Loucy (cell line): Measurements from ENCODE around the gene PRKCE.

Source experiments
- H2AFZ ChIP-seq: fragments of 200-600 bp; sonication (generic); 2 replicates; pipeline ENCODE4 v1.6.0; 2016; ENCODE audit warnings: antibody characterized with exemption, mild to moderate bottlenecking, low read length, moderate library complexity
- H3F3A ChIP-seq: fragments of 200-600 bp; 2 replicates; pipeline ENCODE4 v1.6.0; 2016; ENCODE audit warnings: antibody characterized with exemption, low read depth, mild to moderate bottlenecking
- H3K27me3 ChIP-seq: fragments of 200-600 bp; sonication (generic); 2 replicates; pipeline ENCODE4 v1.6.1; 2014; ENCODE audit warnings: low read length, mild to moderate bottlenecking; ENCODE audit not compliant: insufficient read depth, poor library complexity, severe bottlenecking
- H3K36me3 ChIP-seq: fragments of 200-600 bp; sonication (generic); 2 replicates; pipeline ENCODE4 v1.6.1; 2016; ENCODE audit warnings: low read length; ENCODE audit not compliant: insufficient read depth
- H3K4me1 ChIP-seq: fragments of 200-600 bp; sonication (generic); 2 replicates; pipeline ENCODE4 v1.5.1; 2014; ENCODE audit warnings: low read length, mild to moderate bottlenecking; ENCODE audit not compliant: insufficient read depth, poor library complexity, severe bottlenecking
- H3K4me2 ChIP-seq: fragments of 200-600 bp; sonication (generic); 2 replicates; pipeline ENCODE4 v1.6.0; 2014; ENCODE audit warnings: antibody characterized with exemption, low read length, low read depth, mild to moderate bottlenecking; ENCODE audit not compliant: poor library complexity, severe bottlenecking
- H3K4me3 ChIP-seq: fragments of 200-600 bp; sonication (generic); 2 replicates; pipeline ENCODE4 v1.5.1; 2014; ENCODE audit warnings: low read length, mild to moderate bottlenecking, mixed read lengths; ENCODE audit not compliant: poor library complexity, severe bottlenecking
- H3K79me2 ChIP-seq: fragments of 200-600 bp; sonication (generic); 2 replicates; pipeline ENCODE4 v1.6.1; 2014; ENCODE audit warnings: low read length; ENCODE audit not compliant: insufficient read depth
- H3K9ac ChIP-seq: fragments of 200-600 bp; sonication (generic); 2 replicates; pipeline ENCODE4 v1.6.0; 2014; ENCODE audit warnings: mild to moderate bottlenecking, low read depth, low read length, moderate library complexity; ENCODE audit not compliant: poor library complexity, severe bottlenecking
- H3K9me2 ChIP-seq: fragments of 200-600 bp; sonication (generic); replicated peaks from 2 replicates; pipeline ENCODE4 v1.6.1; 2016; ENCODE audit warnings: low read depth, low read length, mixed read lengths
- H3K9me3 ChIP-seq: fragments of 200-600 bp; sonication (generic); 2 replicates; pipeline ENCODE4 v1.6.1; 2014; ENCODE audit warnings: mild to moderate bottlenecking, antibody characterized with exemption, low read length, low read depth; ENCODE audit not compliant: insufficient read depth
- H4K20me1 ChIP-seq: fragments of 200-600 bp; sonication (generic); 2 replicates; pipeline ENCODE4 v1.6.0; 2014; ENCODE audit warnings: antibody characterized with exemption, low read length, mild to moderate bottlenecking; ENCODE audit not compliant: insufficient read depth, poor library complexity, severe bottlenecking
- CTCF ChIP-seq: fragments of 200-600 bp; sonication (generic); conservative IDR thresholded peaks from 2 replicates; pipeline ENCODE4 v1.5.1; 2014; ENCODE audit warnings: mild to moderate bottlenecking, antibody characterized with exemption, low read length
- EZH2phosphoT487 ChIP-seq: fragments of 200-600 bp; IDR thresholded peaks from 2 replicates; pipeline ENCODE4 v1.6.1; 2018; ENCODE audit warnings: antibody characterized with exemption, mild to moderate bottlenecking, moderate library complexity, borderline replicate concordance

Gene PRKCE

GRCh38 chr2:46157072-46157965 is 505.8 kb downstream of the PRKCE start:
- Histone ChIP-seq H3F3A (no peaks in the 10 kb centered on the region), H3K27me3 (no peaks in the 10 kb centered on the region), H3K9me3 (no peaks in the 10 kb centered on the region), H3K9me2 (no peaks in the 10 kb centered on the region), H3K4me2 (no peak overlapping the region), H3K4me3 (no peak overlapping the region), H3K79me2 (no peaks in the 10 kb centered on the region), H2AFZ (no peak overlapping the region), H3K4me1 (peaks cover 20% of the 10 kb centered on the region), H3K9ac (no peak overlapping the region), H3K36me3 (peaks cover 45% of the 10 kb centered on the region; the same call in 1 of the 2 replicates), H4K20me1 (no peaks in the 10 kb centered on the region)
- no peak for TF ChIP-seq CTCF
- no peak for TF ChIP-seq EZH2phosphoT487

- TF ChIP-seq CTCF = no peak
- no peak for TF ChIP-seq EZH2phosphoT487
- no peak overlapping the region for H3K4me3 ChIP-seq
- no peaks in the 10 kb centered on the region for H3K79me2 ChIP-seq
- H3K9me3 ChIP-seq = no peaks in the 10 kb centered on the region
- peaks cover 45% of the 10 kb centered on the region; the same call in 1 of the 2 replicates for H3K36me3 ChIP-seq
- H3K4me2 ChIP-seq = no peak overlapping the region
- H3F3A ChIP-seq = no peaks in the 10 kb centered on the region
- H3K27me3 ChIP-seq = no peaks in the 10 kb centered on the region
- H3K9ac ChIP-seq = no peak overlapping the region
- no peaks in the 10 kb centered on the region for H4K20me1 ChIP-seq
- no peaks in the 10 kb centered on the region for H3K9me2 ChIP-seq
- H3K4me1 ChIP-seq = peaks cover 20% of the 10 kb centered on the region
- H2AFZ ChIP-seq = no peak overlapping the region
Observed at GRCh38 chr2:46157966-46158310, 506.5 kb downstream of the PRKCE start.

- Histone ChIP-seq H3K4me1 (peaks cover 20% of the 10 kb centered on the region), H4K20me1 (no peaks in the 10 kb centered on the region), H3K9me3 (no peaks in the 10 kb centered on the region), H3K4me3 (no peak overlapping the region), H3K9ac (no peak overlapping the region), H3K4me2 (no peak overlapping the region), H3F3A (no peaks in the 10 kb centered on the region), H3K9me2 (no peaks in the 10 kb centered on the region), H3K27me3 (no peaks in the 10 kb centered on the region), H3K36me3 (peaks cover 42% of the 10 kb centered on the region; the same call in 1 of the 2 replicates), H2AFZ (no peak overlapping the region), H3K79me2 (no peaks in the 10 kb centered on the region)
- no peak for TF ChIP-seq EZH2phosphoT487
- no peak for TF ChIP-seq CTCF
Observed at GRCh38 chr2:46158661-46159060, 507.2 kb downstream of the PRKCE start.
